NB4 (cell line): Measurements from ENCODE around the gene VEPH1.

Experiments
- DNase-seq: peaks from one replicate; pipeline ENCODE4 v3.0.0; 2010; ENCODE audit warnings: low read depth
- H3K4me3 ChIP-seq: one replicate; pipeline ENCODE4 v1.5.1; 2011; ENCODE audit warnings: mild to moderate bottlenecking, low read depth, low read length, moderate library complexity
- MYC ChIP-seq: IDR thresholded peaks from 2 replicates; pipeline ENCODE4 v1.6.1; 2011; ENCODE audit warnings: low read depth, low read length
- POLR2A ChIP-seq: IDR thresholded peaks from 2 replicates; pipeline ENCODE4 v1.6.1; 2011; ENCODE audit warnings: mild to moderate bottlenecking; ENCODE audit not compliant: insufficient read length; ENCODE audit errors: extremely low read depth
- TF ChIP-seq, protein P1 (sequence below): IDR thresholded peaks from one replicate; pipeline ENCODE4 v1.5.1; 2012; ENCODE audit warnings: low read depth, low read length
- TF ChIP-seq, protein P2 (sequence below): IDR thresholded peaks from 2 replicates; pipeline ENCODE4 v1.6.1; 2011; ENCODE audit warnings: low read depth, low read length

The VEPH1 gene

DNA sequence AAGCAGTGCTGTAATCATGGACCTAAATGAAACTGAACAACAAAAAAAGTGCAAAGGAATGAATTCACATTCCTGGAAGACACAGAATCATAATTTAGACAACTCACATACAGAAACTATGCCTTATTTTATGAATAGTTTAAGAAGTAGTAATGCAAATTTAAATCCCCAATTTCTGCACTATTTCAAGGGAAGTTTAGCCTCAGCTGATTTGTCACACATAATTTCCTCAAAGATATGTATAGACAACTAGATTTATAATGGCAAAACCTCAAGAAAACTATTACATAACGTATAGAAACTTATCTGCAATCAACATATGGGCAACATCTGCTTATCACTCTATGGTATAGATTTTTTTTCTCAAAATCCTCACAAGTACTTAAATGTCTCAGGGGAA is 74.4 kb downstream of the VEPH1 start:
- DNase-seq: peak; percentile 33
- H3K4me3 ChIP-seq: no peak overlapping the region
- TF ChIP-seq, protein P1, sequence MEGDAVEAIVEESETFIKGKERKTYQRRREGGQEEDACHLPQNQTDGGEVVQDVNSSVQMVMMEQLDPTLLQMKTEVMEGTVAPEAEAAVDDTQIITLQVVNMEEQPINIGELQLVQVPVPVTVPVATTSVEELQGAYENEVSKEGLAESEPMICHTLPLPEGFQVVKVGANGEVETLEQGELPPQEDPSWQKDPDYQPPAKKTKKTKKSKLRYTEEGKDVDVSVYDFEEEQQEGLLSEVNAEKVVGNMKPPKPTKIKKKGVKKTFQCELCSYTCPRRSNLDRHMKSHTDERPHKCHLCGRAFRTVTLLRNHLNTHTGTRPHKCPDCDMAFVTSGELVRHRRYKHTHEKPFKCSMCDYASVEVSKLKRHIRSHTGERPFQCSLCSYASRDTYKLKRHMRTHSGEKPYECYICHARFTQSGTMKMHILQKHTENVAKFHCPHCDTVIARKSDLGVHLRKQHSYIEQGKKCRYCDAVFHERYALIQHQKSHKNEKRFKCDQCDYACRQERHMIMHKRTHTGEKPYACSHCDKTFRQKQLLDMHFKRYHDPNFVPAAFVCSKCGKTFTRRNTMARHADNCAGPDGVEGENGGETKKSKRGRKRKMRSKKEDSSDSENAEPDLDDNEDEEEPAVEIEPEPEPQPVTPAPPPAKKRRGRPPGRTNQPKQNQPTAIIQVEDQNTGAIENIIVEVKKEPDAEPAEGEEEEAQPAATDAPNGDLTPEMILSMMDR: no peak
- TF ChIP-seq MYC (no peak), POLR2A (no peak)
- TF ChIP-seq, protein P2, sequence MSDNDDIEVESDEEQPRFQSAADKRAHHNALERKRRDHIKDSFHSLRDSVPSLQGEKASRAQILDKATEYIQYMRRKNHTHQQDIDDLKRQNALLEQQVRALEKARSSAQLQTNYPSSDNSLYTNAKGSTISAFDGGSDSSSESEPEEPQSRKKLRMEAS: no peak

DNA sequence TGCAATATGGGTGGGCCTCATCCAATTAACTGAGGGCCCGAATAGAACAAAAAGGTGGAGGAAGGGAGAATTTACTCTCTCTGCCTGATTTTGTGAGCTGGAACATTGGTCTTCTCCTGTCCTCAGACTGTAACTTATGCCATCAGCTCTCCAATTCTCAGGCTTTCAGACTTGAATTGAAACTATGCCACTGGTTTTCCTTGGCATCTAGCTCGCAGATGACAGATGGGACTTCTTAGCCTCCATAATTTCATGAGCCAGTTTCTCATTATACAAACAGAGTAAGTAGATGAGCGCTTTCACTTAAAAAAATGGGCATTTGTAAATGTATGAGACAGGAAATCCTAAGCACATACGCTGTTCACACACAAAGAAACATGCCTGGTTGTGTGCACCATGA is 75.3 kb downstream of the VEPH1 start:
- TF ChIP-seq, protein P1: no peak
- TF ChIP-seq, protein P2: no peak
- TF ChIP-seq POLR2A: no peak
- no peak overlapping the region for H3K4me3 ChIP-seq
- no peak for DNase-seq

DNA sequence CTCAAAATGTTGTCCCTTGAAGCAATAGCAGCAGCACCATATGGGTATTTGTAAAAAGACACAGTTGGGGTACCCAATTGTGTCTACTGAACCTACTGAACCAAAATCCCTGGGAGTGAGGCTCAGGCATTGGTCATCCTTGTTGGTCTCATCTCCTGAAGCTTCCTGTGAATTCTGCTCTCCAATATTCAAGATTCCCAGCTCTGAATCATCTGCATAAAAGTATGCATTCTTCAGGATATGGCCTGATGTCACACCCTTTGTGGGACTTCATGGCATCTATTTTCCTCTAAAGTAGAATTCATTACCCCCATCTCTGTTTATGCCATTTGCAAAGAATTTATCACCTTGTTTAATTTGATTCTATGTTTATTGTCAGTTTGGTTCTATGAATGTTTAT is 79.9 kb downstream of the VEPH1 start:
- no peak overlapping the region for H3K4me3 ChIP-seq
- TF ChIP-seq POLR2A: no peak
- TF ChIP-seq MYC: no peak
- TF ChIP-seq, protein P2: no peak
- TF ChIP-seq, protein P1: no peak
- no peak for DNase-seq

DNA sequence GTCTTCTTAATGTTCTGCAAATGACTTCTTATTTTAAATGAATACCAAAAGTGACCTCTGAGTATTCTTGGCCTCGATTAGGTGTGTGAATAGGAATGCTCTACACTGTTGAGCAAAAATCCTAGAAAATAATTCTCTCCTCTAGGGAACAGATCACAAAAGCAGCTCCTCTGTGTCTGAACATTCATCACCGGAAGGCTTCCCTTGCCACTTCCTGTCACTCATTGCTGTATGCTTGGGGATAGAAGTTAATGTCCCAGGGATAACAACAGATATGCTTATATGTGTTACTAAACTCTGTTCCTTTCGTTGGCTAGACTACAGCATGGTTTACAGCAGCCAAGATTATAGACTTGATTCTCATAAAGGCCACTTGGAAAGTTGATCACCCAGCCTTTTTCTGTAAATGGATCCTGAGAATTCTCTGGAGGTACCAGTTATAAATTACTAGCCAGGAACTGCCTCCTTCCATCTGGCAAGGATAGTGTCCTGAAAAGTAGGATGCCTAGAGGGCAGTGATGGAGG is 82.5 kb downstream of the VEPH1 start:
- TF ChIP-seq, protein P1: no peak
- TF ChIP-seq MYC (no peak), POLR2A (no peak)
- TF ChIP-seq, protein P2: no peak

DNA sequence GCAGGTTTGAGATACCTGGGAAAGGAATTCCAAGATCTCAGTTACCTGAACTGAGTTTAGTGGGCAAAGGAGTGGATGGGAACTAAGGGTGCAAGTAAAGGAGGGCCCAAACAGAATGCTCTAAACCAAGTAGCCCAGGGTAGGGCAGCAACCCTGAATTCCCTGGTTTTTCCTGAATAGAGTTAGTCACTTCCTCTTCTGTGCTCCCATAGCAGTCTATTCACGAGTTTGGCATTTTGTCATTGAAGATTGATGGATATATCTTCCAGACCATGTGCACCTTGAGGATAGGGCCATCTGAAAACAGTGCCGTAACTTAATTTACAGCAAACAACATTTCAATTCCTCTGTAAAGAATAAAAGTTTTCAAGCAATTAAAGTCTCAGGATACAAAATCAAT is 85.1 kb downstream of the VEPH1 start:
- no peak for DNase-seq
- TF ChIP-seq, protein P1: no peak
- TF ChIP-seq, protein P2: no peak
- TF ChIP-seq POLR2A: no peak
- TF ChIP-seq MYC: no peak
- no peak overlapping the region for H3K4me3 ChIP-seq

More for the DNA sequence above, 82.5 kb downstream of the VEPH1 start:
- no peak for DNase-seq
- H3K4me3 ChIP-seq: no peak overlapping the region

DNA sequence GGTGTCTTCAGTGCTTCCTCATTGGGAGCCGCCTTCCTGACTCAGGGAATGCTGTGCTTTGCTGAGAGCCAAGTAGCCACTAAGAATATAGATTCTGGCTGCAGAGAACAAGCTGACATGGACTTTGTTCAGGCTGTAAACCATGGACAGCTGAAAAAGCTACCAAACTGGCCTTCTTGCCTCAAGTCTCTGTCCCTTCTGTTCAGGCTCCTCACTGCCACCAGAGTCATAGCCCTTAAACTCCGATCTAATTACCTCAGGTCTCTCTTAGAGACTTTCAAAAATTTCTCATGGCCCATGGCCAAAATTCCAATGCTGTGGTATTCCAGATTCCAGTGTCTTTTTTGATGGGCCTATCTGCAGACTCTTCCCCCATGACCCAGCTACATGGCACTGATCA is 86.0 kb downstream of the VEPH1 start:
- H3K4me3 ChIP-seq: no peak overlapping the region
- no peak for DNase-seq
- TF ChIP-seq, protein P1: no peak
- no peak for TF ChIP-seq MYC
- TF ChIP-seq, protein P2: no peak
- TF ChIP-seq POLR2A: no peak
